Trophoblast cell (in vitro differentiated cells and primary cell): Measurements from ENCODE around the gene PROC.
"Not testable (repeated sequence)": the region's sequence is repeated elsewhere in the genome, so short reads cannot be mapped to it uniquely, and the experiment has no call there.

Experiments used
- DNase-seq, 2 donors: peaks; one replicate each; pipeline ENCODE4 v3.0.0-alpha.2; 2016
- H2AFZ ChIP-seq: 2 replicates; pipeline ENCODE4 v1.6.1; 2013; ENCODE audit warnings: low read length, moderate library complexity, mild to moderate bottlenecking; ENCODE audit not compliant: insufficient read depth, poor library complexity
- H2AK5ac ChIP-seq: 2 replicates; pipeline ENCODE4 v1.6.1; 2013; ENCODE audit warnings: mild to moderate bottlenecking, low read length
- H2BK120ac ChIP-seq: 2 replicates; pipeline ENCODE4 v1.6.1; 2013; ENCODE audit warnings: low read length, mild to moderate bottlenecking, moderate library complexity; ENCODE audit not compliant: insufficient read depth, poor library complexity
- H2BK12ac ChIP-seq: 2 replicates; pipeline ENCODE4 v1.6.1; 2013; ENCODE audit warnings: mild to moderate bottlenecking, low read length, moderate library complexity
- H2BK5ac ChIP-seq: 2 replicates; pipeline ENCODE4 v1.6.1; 2013; ENCODE audit warnings: low read length, low read depth, moderate library complexity, mild to moderate bottlenecking; ENCODE audit not compliant: poor library complexity
- H3K14ac ChIP-seq: 2 replicates; pipeline ENCODE4 v1.6.1; 2013; ENCODE audit warnings: mild to moderate bottlenecking, low read length
- H3K18ac ChIP-seq: 2 replicates; pipeline ENCODE4 v1.6.1; 2013; ENCODE audit warnings: mild to moderate bottlenecking, low read length
- H3K23ac ChIP-seq: 2 replicates; pipeline ENCODE4 v1.6.1; 2013; ENCODE audit warnings: low read length
- H3K27ac ChIP-seq: 2 replicates; pipeline ENCODE4 v1.5.1; 2013; ENCODE audit warnings: low read depth, mild to moderate bottlenecking, inconsistent platforms, low read length, moderate library complexity
- H3K27me3 ChIP-seq: 2 replicates; pipeline ENCODE4 v1.6.1; 2013; ENCODE audit warnings: inconsistent platforms, mild to moderate bottlenecking, low read length, moderate library complexity; ENCODE audit not compliant: insufficient read depth
- H3K36me3 ChIP-seq, 2 experiments: 1 replicate in 1 of 2; 2 replicates in 1 of 2; pipeline ENCODE4 v1.6.1; 2013; ENCODE audit warnings: low read length in 2 of 2, mild to moderate bottlenecking in 2 of 2, moderate library complexity in 1 of 2; ENCODE audit not compliant: insufficient read depth in 2 of 2, control insufficient read depth in 1 of 2
- H3K4ac ChIP-seq: 2 replicates; pipeline ENCODE4 v1.6.1; 2013; ENCODE audit warnings: low read depth, mild to moderate bottlenecking, low read length, moderate library complexity
- H3K4me1 ChIP-seq, 2 experiments: 1 replicate in 1 of 2; 2 replicates in 1 of 2; pipeline ENCODE4 v1.6.1; 2013; ENCODE audit warnings: low read length in 2 of 2, mild to moderate bottlenecking in 2 of 2, moderate library complexity in 1 of 2; ENCODE audit not compliant: insufficient read depth in 2 of 2, control insufficient read depth in 1 of 2
- H3K4me2 ChIP-seq: 2 replicates; pipeline ENCODE4 v1.6.1; 2013; ENCODE audit warnings: inconsistent platforms, mild to moderate bottlenecking, low read length, moderate library complexity
- H3K4me3 ChIP-seq: 2 replicates; pipeline ENCODE4 v1.5.1; 2013; ENCODE audit warnings: mild to moderate bottlenecking, low read depth, low read length, inconsistent platforms
- H3K79me1 ChIP-seq: one replicate; pipeline ENCODE4 v1.6.1; 2013; ENCODE audit warnings: low read length
- H3K79me2 ChIP-seq: 2 replicates; pipeline ENCODE4 v1.6.1; 2013; ENCODE audit warnings: low read length, mild to moderate bottlenecking; ENCODE audit not compliant: control insufficient read depth, insufficient read depth, poor library complexity
- H3K9ac ChIP-seq: 2 replicates; pipeline ENCODE4 v1.6.1; 2013; ENCODE audit warnings: mild to moderate bottlenecking, low read length
- H3K9me3 ChIP-seq: 2 replicates; pipeline ENCODE4 v1.6.1; 2013; ENCODE audit warnings: low read depth, mild to moderate bottlenecking, control low read depth, inconsistent platforms, low read length; ENCODE audit not compliant: insufficient read depth
- H4K12ac ChIP-seq: 2 replicates; pipeline ENCODE4 v1.6.1; 2013; ENCODE audit warnings: low read depth, mild to moderate bottlenecking, low read length, moderate library complexity
- H4K8ac ChIP-seq: 2 replicates; pipeline ENCODE4 v1.6.1; 2013; ENCODE audit warnings: low read depth, mild to moderate bottlenecking, low read length, moderate library complexity
- H4K91ac ChIP-seq: one replicate; pipeline ENCODE4 v1.6.1; 2013; ENCODE audit warnings: low read depth, mild to moderate bottlenecking, low read length, moderate library complexity
- WGBS: extraction: QIAGEN DNeasy Blood & Tissue Kit; methylation state at CpG from one replicate; pipeline ENCODE4 v1.1.7; 2013; ENCODE audit warnings: missing lambda C conversion rate; ENCODE audit not compliant: insufficient read length, insufficient coverage; ENCODE audit errors: extremely low coverage; 5-methylcytosine and 5-hydroxymethylcytosine counted together

Gene PROC

GRCh38 chr2:127449414-127449813 is 31.2 kb downstream of the PROC start:
- no peak overlapping the region for H4K12ac ChIP-seq
- no peak overlapping the region for H3K4me2 ChIP-seq
- no peak overlapping the region for H3K4me3 ChIP-seq
- no peak overlapping the region for H4K91ac ChIP-seq
- no peak overlapping the region for H3K27ac ChIP-seq
- H3K23ac ChIP-seq = no peak overlapping the region
- no CpG with 5 or more reads among the region's 4 CpGs for WGBS
- no peak overlapping the region for H4K8ac ChIP-seq
- H2BK120ac ChIP-seq = no peak overlapping the region
- DNase-seq = no peak
- no peak overlapping the region for H3K4ac ChIP-seq
- H3K9ac ChIP-seq = no peak overlapping the region
- H3K79me2 ChIP-seq = no peaks in the 10 kb centered on the region
- H2BK5ac ChIP-seq = no peak overlapping the region
- H3K27me3 ChIP-seq = no peaks in the 10 kb centered on the region
- H3K14ac ChIP-seq = no peak overlapping the region
- H3K9me3 ChIP-seq = no peaks in the 10 kb centered on the region
- H3K79me1 ChIP-seq = no peaks in the 10 kb centered on the region
- no peak overlapping the region for H2BK12ac ChIP-seq
- H3K18ac ChIP-seq = no peak overlapping the region
- H3K4me1 ChIP-seq = no peaks in the 10 kb centered on the region
- no peak overlapping the region for H2AK5ac ChIP-seq
- no peak overlapping the region for H2AFZ ChIP-seq
- H3K36me3 ChIP-seq = no peaks in the 10 kb centered on the region

- H3K27ac ChIP-seq = no peak overlapping the region
- no peak overlapping the region for H3K4ac ChIP-seq
- no peaks in the 10 kb centered on the region for H3K27me3 ChIP-seq
- no peak overlapping the region for H2AK5ac ChIP-seq
- no peak overlapping the region for H2AFZ ChIP-seq
- no peak overlapping the region for H3K14ac ChIP-seq
- H4K12ac ChIP-seq = no peak overlapping the region
- no peak overlapping the region for H2BK5ac ChIP-seq
- no peak overlapping the region for H3K4me2 ChIP-seq
- no peaks in the 10 kb centered on the region for H3K79me1 ChIP-seq
- H3K23ac ChIP-seq = no peak overlapping the region
- no peaks in the 10 kb centered on the region for H3K4me1 ChIP-seq
- H3K9ac ChIP-seq = no peak overlapping the region
- H3K18ac ChIP-seq = no peak overlapping the region
- H3K9me3 ChIP-seq = no peaks in the 10 kb centered on the region
- no peak overlapping the region for H4K91ac ChIP-seq
- no peak overlapping the region for H2BK120ac ChIP-seq
- no peak overlapping the region for H4K8ac ChIP-seq
- H3K36me3 ChIP-seq = no peaks in the 10 kb centered on the region
- DNase-seq = no peak
- H3K4me3 ChIP-seq = no peak overlapping the region
- H2BK12ac ChIP-seq = no peak overlapping the region
- no CpG with 5 or more reads among the region's 4 CpGs for WGBS
- H3K79me2 ChIP-seq = no peaks in the 10 kb centered on the region
Observed at GRCh38 chr2:127449898-127450297, 31.7 kb downstream of the PROC start.

- H3K79me1 ChIP-seq = no peaks in the 10 kb centered on the region
- no peaks in the 10 kb centered on the region for H3K4me1 ChIP-seq
- no peak overlapping the region for H3K9ac ChIP-seq
- no peak overlapping the region for H4K8ac ChIP-seq
- H3K23ac ChIP-seq = no peak overlapping the region
- no peak overlapping the region for H3K4me2 ChIP-seq
- no peaks in the 10 kb centered on the region for H3K27me3 ChIP-seq
- WGBS = no CpG with 5 or more reads among the region's 6 CpGs
- H2BK5ac ChIP-seq = no peak overlapping the region
- H3K14ac ChIP-seq = no peak overlapping the region
- no peak overlapping the region for H3K18ac ChIP-seq
- H3K4ac ChIP-seq = no peak overlapping the region
- no peak overlapping the region for H3K27ac ChIP-seq
- H3K36me3 ChIP-seq = no peaks in the 10 kb centered on the region
- H3K4me3 ChIP-seq = no peak overlapping the region
- H3K79me2 ChIP-seq = no peaks in the 10 kb centered on the region
- H4K12ac ChIP-seq = no peak overlapping the region
- no peak overlapping the region for H4K91ac ChIP-seq
- no peak overlapping the region for H2BK120ac ChIP-seq
- no peak overlapping the region for H2AK5ac ChIP-seq
- H2BK12ac ChIP-seq = no peak overlapping the region
- no peak for DNase-seq
- H2AFZ ChIP-seq = no peak overlapping the region
- H3K9me3 ChIP-seq = no peaks in the 10 kb centered on the region
Observed at GRCh38 chr2:127451981-127452380, 33.8 kb downstream of the PROC start.

- H3K9me3 ChIP-seq, H3K23ac ChIP-seq, H3K4me3 ChIP-seq, H4K8ac ChIP-seq, H3K4ac ChIP-seq, H3K9ac ChIP-seq, H3K18ac ChIP-seq, H3K36me3 ChIP-seq, H2AK5ac ChIP-seq, H3K27me3 ChIP-seq, H2BK12ac ChIP-seq, H3K79me2 ChIP-seq, H3K14ac ChIP-seq, DNase-seq, H2AFZ ChIP-seq, H4K12ac ChIP-seq, H4K91ac ChIP-seq, H3K4me1 ChIP-seq, H2BK120ac ChIP-seq, H2BK5ac ChIP-seq, H3K79me1 ChIP-seq, H3K4me2 ChIP-seq, H3K27ac ChIP-seq: not testable (repeated sequence)
- WGBS = no CpG with 5 or more reads among the region's 8 CpGs
Observed at GRCh38 chr2:127452423-127452822, 34.2 kb downstream of the PROC start.
